HL-60/S4 treated with retinoic acid at 250 ng/mL for 4 days and 3 days (cell line): ENCODE measurements around the gene IP6K2.

Experiments used
- in situ Hi-C: fragments of 300-500 bp; cut with MboI; formaldehyde crosslinking; loops from 2 replicates; pipeline ENCODE4 v1.7.0; 2022; ENCODE audit warnings: low sequenced_read_pairs

IP6K2 gene

DNA sequence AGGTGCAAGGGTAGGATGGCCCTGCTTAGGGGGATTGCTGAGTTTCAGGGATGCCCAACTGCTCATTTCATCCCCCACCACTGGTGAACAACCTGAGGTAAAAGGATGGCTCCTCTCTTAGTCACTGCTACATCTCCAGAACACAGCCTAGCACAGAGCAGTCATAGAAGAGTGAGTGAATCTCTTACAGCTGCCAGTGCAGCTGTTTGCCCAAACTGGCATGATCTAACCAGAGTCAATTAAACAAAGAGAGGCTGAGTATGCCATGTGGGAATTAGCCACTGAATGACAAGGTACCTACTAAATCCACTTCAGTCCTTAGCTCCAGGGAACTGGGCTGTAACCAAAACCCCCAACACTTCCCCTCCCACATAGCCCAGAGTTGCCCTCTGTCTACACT is 24.5 kb downstream of the IP6K2 start:
- in situ Hi-C loops, result no loop called here

DNA sequence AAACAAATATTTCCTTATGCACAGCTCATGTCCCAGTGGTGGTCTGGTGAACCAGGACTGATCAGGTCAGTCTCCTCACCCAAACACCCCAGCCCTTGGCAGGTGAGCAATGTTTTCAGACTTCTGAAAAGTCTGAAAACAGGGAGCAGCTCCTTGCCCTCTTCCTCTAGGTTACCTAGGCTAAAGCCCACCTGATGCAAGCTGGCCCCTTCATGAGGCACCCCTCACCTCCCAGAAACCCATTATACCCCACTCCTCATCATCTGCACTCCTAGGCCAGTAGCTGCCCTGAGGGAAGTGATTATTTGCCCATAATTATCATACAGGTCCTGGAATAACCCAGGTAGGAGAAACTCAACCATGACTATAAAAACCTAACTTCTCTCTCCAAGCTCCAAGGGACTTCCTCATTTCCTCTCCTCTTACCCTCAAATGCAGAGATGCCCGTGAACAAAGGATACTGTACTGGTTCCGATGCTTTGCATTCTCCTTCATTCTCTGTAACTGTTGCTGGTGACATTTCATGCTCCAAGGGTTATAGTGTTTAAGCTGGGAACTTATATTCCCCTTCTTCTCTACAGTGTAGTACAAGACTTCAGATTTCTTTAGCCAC is 26.1 kb downstream of the IP6K2 start:
- in situ Hi-C loops, result no loop called here

DNA sequence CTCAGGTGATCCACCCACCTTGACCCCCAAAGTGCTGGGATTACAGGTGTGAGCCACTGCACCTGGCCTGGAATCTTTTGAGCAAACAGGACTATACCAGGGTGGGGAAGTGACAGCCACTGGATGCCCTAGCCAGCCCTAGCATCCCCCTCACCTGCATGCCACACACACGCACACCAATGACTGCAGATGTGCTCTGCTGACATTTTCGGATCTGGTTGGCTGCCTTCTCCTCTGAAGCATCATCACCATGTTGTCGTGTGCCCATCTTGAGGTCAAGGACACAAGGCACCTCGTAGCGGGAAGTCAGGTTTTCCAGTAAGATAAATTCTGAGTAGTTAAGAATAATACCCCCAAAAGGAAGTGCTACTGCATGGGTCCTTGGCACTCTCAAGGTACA is 27.6 kb downstream of the IP6K2 start:
- in situ Hi-C loops, result no loop called here

DNA sequence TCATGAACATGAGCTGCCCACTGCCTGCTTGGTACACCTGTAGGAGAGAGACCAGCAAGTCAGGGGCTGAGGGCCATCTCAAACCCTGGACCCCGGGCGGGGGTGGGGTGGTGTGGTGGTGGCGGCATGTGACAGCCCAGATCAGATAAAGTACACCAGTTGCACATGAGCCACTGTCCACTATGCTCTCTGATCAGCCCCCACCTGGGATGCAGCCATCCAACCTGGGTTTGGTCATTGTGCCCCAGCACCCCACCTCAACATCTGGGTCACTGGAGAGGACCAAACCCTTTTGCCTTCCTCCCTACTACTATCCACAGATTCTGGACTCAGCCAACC is 28.3 kb downstream of the IP6K2 start:
- in situ Hi-C loops, result no loop called here

DNA sequence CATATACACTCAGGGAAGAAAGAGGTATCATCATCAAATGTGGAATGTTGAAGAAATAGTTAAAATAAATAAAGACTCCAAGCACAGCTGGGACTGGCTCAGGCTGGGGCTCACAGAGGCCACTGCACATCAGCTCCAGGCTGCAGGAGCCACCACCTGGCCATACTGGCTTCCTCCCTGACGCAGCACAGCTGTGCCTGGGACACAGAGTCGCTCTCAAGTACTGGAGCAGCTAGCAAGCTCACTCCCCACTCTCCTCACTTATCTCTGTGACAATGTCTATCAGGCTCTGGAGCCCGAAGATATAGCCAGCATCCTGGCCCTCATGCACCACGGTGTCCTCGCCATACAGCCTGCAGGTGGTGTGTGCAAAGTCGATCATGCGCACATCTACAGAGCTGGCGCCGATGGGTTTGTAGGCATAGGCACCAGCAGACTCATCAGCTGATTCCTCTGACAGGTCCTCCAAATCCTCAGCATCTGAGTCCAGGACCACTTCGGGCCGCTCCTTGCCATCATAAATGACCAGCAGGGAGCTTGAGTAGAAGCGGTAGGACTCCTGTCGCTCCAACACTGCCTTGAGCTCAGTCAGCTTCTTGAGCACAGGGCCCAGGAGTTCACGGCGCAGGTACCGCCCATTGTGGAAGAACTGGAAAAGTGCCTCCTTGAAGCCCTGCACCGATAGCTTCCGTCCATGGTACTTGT is 28.8 kb downstream of the IP6K2 start:
- in situ Hi-C loops, result no loop called here

DNA sequence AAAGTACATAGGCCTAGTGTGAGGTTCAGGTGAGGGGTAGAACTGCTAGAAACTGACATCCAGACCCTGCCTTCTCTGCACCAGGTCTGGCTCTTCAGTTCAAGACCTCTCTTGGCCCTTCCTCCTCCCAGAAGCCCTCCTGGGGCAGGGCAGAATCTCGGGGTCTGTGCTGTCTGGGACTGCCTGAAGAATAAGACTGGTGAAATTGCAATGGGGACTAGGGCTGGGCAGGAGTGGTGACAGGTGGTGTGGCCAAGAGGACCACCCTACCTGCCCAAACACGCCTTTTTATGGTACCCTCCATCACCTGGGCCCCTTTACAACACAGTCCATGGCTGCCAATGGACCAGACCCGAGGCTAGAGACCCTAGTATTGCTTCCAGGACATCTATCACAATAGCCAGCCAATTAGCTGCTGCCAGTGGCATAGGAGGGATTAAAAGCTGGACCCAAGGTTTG is 29.8 kb downstream of the IP6K2 start:
- in situ Hi-C loops, result no loop called here

DNA sequence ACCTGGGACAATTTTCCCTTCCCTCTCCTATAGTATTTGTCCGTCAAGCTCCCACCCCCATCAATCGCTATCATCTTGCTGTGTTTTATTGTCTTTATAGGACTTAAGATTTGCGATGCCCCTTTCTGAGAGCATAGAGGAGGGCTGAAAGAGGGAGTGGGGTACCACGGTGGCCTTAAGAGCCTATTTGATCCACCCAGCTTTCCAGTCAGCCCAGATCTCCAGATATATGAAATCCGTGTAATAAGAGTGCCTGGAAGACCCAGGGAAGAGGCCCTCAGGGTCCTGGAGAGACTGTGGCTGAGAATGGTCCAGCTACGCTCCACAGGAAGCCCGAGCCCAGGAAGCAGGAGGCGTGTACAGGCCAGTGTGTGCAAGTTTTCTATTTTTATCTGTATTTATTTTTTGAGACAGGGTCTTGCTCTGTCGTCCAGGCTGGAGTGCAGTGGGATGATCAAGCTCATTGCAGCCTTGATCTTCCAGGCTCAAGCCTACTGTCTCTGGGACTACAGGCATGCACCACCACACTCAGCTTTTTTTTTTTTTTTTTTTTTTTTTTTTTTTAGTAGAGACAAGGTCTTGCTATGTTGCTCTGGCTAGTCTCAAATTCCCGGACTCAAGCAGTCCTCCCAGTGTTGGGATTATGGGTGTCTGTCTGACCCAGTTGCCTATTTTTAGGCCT is 30.3 kb downstream of the IP6K2 start:
- in situ Hi-C loops, result no loop called here

DNA sequence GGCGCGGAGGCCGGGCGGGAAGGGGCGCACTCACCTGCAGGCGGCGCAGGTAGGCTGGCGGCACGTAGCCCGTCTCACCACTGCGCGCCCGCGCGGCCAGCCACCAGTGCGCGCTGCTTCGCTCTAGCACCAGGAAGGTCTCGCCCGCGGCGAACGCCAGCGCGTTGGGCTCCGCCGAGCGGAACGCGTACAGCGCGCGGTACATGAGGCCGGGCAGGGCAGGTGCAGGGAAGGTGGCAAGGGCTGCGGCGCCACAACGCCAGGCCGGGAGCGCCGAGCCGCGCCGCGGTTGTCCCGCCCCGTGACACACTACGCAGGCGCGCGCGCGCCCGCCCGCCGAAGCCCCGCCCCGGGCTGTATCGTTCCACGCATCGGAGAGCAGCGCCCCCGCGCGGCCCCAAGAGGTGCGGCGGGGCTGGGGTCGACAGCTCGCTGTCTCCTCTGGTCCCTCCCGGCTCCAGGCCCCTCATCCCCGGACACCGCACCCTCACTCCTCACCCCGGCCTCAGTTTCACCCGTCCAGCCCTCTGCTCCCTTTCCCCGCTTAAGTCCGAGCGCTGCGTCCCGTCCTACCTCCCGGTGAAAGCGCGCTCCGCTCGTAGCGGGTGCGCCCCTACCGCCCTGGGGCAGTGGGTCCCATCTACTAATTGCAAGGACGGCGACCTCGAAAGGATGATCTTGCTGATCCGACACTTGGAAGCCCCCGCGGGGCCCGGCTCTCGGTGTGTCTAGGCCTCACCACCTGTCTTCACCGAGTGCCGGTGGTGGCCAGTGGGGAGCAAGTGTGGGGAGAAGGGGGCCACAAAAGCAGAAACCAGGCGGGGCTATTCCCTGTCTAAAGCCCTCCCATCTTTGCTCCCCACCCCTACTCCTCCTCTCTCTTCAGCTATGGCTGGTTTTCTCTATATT is 31.2 kb downstream of the IP6K2 start, which contains the start of gene NCKIPSD:
Gene NCKIPSD, minus strand, starts transcription at position 313 of the 909 bp plus-strand sequence. Its CDS starts 108 bp downstream, at position 205.
- in situ Hi-C loops, result no loop called here

GRCh38 chr3:48685293-48685602 is 31.8 kb downstream of the IP6K2 start:
- in situ Hi-C loops, result no loop called here

DNA sequence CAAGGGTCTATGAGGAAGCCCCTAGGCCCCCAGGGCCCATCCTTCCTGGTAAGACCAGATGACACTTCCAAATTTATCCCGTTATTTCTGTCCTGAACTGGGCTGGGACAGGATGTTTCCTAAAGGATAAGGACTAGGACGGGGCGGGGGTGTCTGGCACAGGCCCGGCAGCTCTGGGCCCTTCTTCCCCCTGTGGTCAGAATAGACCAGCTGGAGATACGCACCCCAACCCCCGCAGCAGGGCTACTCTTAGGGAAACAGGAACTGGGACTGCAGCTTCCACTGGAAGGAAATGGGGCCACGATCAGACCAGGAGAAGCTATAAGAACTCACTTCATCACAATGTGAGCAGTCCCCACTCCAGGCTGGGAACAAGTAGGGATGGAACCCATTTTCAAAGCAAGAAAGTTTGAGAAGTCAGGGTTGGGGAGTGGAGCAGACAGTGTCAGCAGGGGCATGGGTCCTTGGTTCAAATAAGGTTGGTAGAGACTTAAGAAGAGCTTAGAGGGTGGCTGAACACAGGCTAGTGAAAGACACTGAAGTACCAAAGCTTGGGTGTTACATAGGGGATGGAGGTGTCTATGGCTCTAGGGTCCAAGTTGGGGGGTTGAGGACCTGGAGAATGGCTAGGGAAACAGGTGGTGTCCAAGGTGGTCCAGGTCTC is 32.4 kb downstream of the IP6K2 start:
- in situ Hi-C loops, result no loop called here

- in situ Hi-C loops, result no loop called here
These were observed 33.0 kb downstream of the IP6K2 start for GRCh38 chr3:48684054-48684349.

DNA sequence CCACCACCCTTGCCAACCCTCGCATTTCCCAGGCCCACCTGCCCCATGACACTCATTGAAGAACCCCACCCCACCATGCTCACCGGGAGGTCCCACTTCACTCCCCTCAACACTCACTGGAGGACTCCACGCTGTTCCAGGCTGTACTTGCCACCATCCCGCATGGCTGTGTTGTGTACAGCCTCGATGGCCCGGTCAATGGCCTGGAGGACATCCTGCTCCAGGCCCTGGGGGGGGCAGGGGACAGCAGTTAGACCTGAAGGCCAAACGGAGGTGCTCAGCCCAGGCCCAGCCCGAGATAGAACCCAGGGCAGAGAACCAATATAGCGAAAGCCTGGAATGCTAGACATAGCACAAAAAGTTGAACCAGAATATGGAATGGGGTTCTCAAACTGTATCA is 34.2 kb downstream of the IP6K2 start:
- in situ Hi-C loops, result no loop called here

- in situ Hi-C loops, result no loop called here
These were observed 34.9 kb downstream of the IP6K2 start for GRCh38 chr3:48681974-48682610.

- in situ Hi-C loops, result no loop called here
These were observed 35.5 kb downstream of the IP6K2 start for GRCh38 chr3:48681541-48681880.

- in situ Hi-C loops, result no loop called here
These were observed 36.0 kb downstream of the IP6K2 start for GRCh38 chr3:48680811-48681540.

GRCh38 chr3:48679411-48680391 is 37.3 kb downstream of the IP6K2 start:
- in situ Hi-C loops, result no loop called here

DNA sequence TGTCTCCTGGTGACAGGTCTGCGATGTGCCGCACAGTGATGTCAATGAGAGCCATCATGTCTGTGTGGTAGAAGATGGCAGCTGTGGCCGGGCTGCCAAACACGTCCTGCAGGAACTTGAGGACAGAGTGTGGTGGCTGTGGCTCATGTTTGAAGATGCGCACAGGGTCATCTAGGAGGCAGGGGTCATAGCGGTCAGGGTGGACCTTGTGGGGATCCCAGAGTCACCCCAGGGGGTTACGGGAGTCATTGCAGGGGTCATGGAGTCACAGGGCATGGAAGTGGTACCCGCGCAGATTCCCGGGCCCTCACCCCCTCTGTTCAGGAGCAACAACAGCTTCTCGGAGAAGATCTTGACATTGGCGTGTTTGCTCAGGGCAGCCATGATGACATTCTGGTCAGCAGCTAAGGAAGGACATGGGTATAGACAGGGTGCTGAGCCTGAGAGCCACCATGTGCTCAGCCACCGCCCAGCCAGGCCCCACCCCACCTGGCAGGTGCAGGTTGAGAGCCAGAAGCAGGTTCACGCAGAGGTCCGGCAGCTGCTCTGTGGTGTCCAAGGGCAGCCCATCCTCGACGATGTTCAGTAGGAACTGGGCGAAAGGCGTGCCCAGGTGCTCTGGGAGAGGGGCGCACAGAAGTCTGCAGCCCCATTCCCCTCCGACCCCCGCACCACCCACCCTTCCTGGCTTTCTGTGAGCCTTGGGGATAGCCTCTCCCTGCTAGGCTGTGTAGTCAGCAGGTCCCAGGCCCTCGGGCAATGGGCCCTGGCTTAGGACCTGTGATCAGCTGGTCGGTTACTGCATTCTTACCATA is 38.2 kb downstream of the IP6K2 start:
- in situ Hi-C loops, result no loop called here

GRCh38 chr3:48678056-48678455 is 39.0 kb downstream of the IP6K2 start:
- in situ Hi-C loops, result no loop called here
